ENCODE results near the gene OR2S2. TPM values are rescaled to one million over a fixed set of nuclear protein-coding genes. Genes with fewer than 3 reads are reported as not detected.

The OR2S2 gene
- total RNA-seq, 4 donors from 2014 or later = not detected

Other genes starting within 250 kb of the OR2S2 start
- 100 to 1,000 TPM; 106 to 256 (median 186) TPM for gene TLN1, start 226.0 kb downstream of the OR2S2 start, total RNA-seq
- 10 to 100 TPM; 17.8 to 39.6 (median 26.2) TPM for gene CREB3, start 225.5 kb downstream of the OR2S2 start, total RNA-seq
- gene GBA2, start 208.9 kb downstream of the OR2S2 start, total RNA-seq = 10 to 100 TPM; 47.3 to 63.2 (median 51.4) TPM
- 10 to 100 TPM; 22.0 to 41.1 (median 36.3) TPM for gene RGP1, start 208.9 kb downstream of the OR2S2 start, total RNA-seq
- not detected for gene MSMP, start 203.9 kb downstream of the OR2S2 start, total RNA-seq
- 10 to 100 TPM; 12.3 to 19.2 (median 16.3) TPM for gene NPR2, start 166.6 kb downstream of the OR2S2 start, total RNA-seq
- gene SPAG8, start 145.9 kb downstream of the OR2S2 start, total RNA-seq = under 1 TPM in 2 of 4 donors, not detected in 2; 0.53 to 0.61 TPM
- 10 to 100 TPM in 3 of 4 donors, 1 to 10 TPM in 1; 4.5 to 26.7 (median 22.0) TPM for gene HINT2, start 143.1 kb downstream of the OR2S2 start, total RNA-seq
- gene FAM221B, start 129.4 kb downstream of the OR2S2 start, total RNA-seq = not detected
- 1 to 10 TPM; 1.9 to 6.4 (median 6.1) TPM for gene TMEM8B, start 128.9 kb downstream of the OR2S2 start, total RNA-seq
- gene OR13J1, start 87.8 kb downstream of the OR2S2 start, total RNA-seq = not detected
- gene HRCT1, start 52.0 kb downstream of the OR2S2 start, total RNA-seq = 1 to 10 TPM in 3 of 4 donors, not detected in 1; 3.2 to 5.1 (median 3.3) TPM
- gene SPAAR, start 48.7 kb downstream of the OR2S2 start, total RNA-seq = 1 to 10 TPM; 1.3 to 4.4 (median 2.5) TPM
- gene RECK, start 78.8 kb upstream of the OR2S2 start, total RNA-seq = 1 to 10 TPM; 2.9 to 4.1 (median 3.5) TPM
- gene GLIPR2, start 178.6 kb upstream of the OR2S2 start, total RNA-seq = 1 to 10 TPM; 3.3 to 5.3 (median 3.9) TPM
- not detected for gene CCIN, start 211.2 kb upstream of the OR2S2 start, total RNA-seq
- 10 to 100 TPM; 48.4 to 86.7 (median 69.0) TPM for gene CLTA, start 232.8 kb upstream of the OR2S2 start, total RNA-seq

Data from gastrocnemius medialis (tissue), 4 donors.